ENCODE measurements around the gene GRB10. TPM values are rescaled to one million over a fixed set of nuclear protein-coding genes. Genes with fewer than 3 reads are reported as not detected.
A peak's percentile ranks its signal among the peaks of the same experiment; 100 is the strongest.

The GRB10 gene
- total RNA-seq, 1 experiment from 2014 or later, result 47.9 TPM

DNA sequence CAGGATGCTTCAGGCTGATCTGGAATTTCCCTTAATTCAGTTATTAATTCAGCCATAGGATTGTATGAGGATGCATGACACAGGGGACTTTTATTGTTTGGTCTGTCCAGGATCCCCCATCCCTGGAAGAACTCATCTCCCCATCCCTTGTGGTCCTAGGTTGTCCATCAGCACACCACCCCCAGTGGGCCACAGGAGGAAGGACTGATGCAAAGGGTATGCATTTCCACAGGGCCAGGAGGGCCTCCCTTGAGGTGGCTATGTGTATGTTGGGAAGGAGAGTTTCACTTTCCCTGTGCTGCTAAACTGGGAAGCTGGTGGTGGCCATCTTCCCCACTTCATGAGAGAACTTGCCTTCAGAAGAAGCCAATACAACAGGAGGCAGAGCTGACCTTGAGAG is 44.6 kb upstream of the GRB10 start:
- Histone ChIP-seq H3K79me2 (ENCODE audit: low read depth) (no peaks in the 10 kb centered on the region), H4K20me1 (ENCODE audit: insufficient read depth) (no peaks in the 10 kb centered on the region), H3K27me3 (ENCODE audit: insufficient read depth, low read depth) (no peaks in the 10 kb centered on the region), H2AFZ (no peak overlapping the region), H3K4me1 (replicated peaks; ENCODE audit: insufficient read depth) (peaks cover 54% of the 10 kb centered on the region), H3F3A (ENCODE audit: insufficient read depth, low read depth) (peaks cover 29% of the 10 kb centered on the region), H3K9me3 (ENCODE audit: insufficient read depth, low read depth) (no peaks in the 10 kb centered on the region), H3K27ac (peak overlapping the region; percentile 43), H3K36me3 (ENCODE audit: low read depth) (no peaks in the 10 kb centered on the region), H3K4me2 (peak overlapping the region; percentile 66), H3K4me3 (no peak overlapping the region), H3K9me2 (ENCODE audit: insufficient read depth) (no peaks in the 10 kb centered on the region)
- CTCF ChIA-PET, result no interaction called here
- DNase-seq, result no peak
- intact Hi-C loops (cut with micrococcal nuclease; ENCODE audit: unreplicated experiment), result no loop called here
- no peak for TF ChIP-seq EZH2 (IDR thresholded peaks at IDR 0.05; ENCODE audit: low read depth)
- TF ChIP-seq, protein P1, sequence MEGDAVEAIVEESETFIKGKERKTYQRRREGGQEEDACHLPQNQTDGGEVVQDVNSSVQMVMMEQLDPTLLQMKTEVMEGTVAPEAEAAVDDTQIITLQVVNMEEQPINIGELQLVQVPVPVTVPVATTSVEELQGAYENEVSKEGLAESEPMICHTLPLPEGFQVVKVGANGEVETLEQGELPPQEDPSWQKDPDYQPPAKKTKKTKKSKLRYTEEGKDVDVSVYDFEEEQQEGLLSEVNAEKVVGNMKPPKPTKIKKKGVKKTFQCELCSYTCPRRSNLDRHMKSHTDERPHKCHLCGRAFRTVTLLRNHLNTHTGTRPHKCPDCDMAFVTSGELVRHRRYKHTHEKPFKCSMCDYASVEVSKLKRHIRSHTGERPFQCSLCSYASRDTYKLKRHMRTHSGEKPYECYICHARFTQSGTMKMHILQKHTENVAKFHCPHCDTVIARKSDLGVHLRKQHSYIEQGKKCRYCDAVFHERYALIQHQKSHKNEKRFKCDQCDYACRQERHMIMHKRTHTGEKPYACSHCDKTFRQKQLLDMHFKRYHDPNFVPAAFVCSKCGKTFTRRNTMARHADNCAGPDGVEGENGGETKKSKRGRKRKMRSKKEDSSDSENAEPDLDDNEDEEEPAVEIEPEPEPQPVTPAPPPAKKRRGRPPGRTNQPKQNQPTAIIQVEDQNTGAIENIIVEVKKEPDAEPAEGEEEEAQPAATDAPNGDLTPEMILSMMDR (conservative IDR thresholded peaks at IDR 0.05), result no peak
- POLR2A ChIA-PET (ENCODE audit: unreplicated experiment), result no interaction called here
- no TSS peak for BruUV-seq (replicated peaks)

DNA sequence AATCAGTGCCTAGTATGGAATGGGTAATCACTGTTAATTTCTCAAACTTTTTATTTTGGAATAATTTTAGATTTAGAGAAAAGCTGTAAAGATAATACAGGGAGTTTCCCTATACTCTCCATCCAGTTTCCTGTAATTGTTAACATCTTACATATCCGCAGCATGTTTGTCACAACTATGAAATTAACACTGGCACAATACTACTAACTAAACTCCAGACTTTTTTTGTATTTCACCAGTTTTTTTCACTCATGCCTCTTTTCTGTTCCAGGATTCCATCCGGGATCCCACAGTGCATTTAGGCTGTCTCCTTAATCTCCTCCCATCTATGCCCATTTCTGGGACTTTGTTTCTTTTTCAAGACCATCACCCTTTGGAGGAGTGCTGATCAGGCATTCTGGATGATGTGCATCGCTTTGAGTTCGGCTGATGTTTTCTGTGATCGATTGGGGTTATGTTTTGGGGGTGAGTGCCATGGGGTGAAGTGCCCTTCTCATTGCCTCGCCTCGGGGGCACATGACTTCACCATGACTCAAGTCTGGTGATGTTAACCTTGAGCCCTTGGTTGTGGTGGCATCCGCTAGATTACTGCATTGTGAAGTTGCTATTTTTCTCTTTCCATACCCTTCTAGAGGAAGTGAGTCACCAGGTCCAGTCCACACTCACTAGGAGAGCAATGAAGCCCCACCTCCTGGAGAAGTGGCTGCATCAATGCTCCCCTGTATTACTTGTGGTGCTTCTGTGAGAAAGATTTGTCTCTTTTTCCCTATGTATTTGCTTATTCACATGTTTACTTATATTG is 43.9 kb upstream of the GRB10 start:
- peaks cover 31% of the 10 kb centered on the region for H3F3A ChIP-seq (ENCODE audit: insufficient read depth, low read depth)
- H3K9me2 ChIP-seq (ENCODE audit: insufficient read depth), result no peaks in the 10 kb centered on the region
- peaks cover 54% of the 10 kb centered on the region for H3K4me1 ChIP-seq (replicated peaks; ENCODE audit: insufficient read depth)
- H3K9me3 ChIP-seq (ENCODE audit: insufficient read depth, low read depth), result no peaks in the 10 kb centered on the region
- no peaks in the 10 kb centered on the region for H3K36me3 ChIP-seq (ENCODE audit: low read depth)
- H3K79me2 ChIP-seq (ENCODE audit: low read depth), result no peaks in the 10 kb centered on the region
- intact Hi-C loops (cut with micrococcal nuclease; ENCODE audit: unreplicated experiment), result no loop called here
- H3K27me3 ChIP-seq (ENCODE audit: insufficient read depth, low read depth), result no peaks in the 10 kb centered on the region
- no peaks in the 10 kb centered on the region for H4K20me1 ChIP-seq (ENCODE audit: insufficient read depth)
- BruUV-seq (replicated peaks), result TSS peak; percentile 41
- TF ChIP-seq, protein P1 (conservative IDR thresholded peaks at IDR 0.05), result no peak
- no peak for TF ChIP-seq EZH2 (IDR thresholded peaks at IDR 0.05; ENCODE audit: low read depth)
- peak; percentile 70 to 97 for DNase-seq
- H3K27ac ChIP-seq, result peak overlapping the region; percentile 62
- peak overlapping the region; percentile 66 for H3K4me2 ChIP-seq
- peak overlapping the region; percentile 25; the same call in 1 of the 2 replicates for H3K4me3 ChIP-seq
- CTCF ChIA-PET, result interaction anchor here (0.6 kb wide), 1 partner anchor 10 kb away, joined by 3 read pairs; no protein-coding TSS in a partner anchor
- POLR2A ChIA-PET (ENCODE audit: unreplicated experiment), result no interaction called here
- no peak overlapping the region for H2AFZ ChIP-seq

DNA sequence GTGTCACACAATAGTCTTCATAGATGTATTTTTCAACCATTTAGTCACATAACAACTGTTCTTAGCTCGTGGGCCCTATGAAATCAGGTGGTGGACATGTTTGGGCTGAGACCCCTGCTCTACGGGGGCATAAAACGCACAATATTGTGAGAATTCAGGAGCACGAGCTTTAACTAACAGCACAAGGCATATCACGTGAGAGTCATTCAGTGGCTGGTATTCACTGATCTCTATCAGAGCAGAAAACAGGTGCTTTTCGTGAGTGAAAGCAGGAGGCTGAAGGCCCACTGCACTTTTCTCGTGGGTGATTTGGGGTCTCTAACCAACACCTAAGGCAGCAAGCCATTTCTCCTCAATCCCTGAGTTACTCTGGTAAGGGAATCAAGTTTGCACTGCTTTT is 42.8 kb upstream of the GRB10 start:
- intact Hi-C loops (cut with micrococcal nuclease; ENCODE audit: unreplicated experiment), result no loop called here
- H3K36me3 ChIP-seq (ENCODE audit: low read depth), result no peaks in the 10 kb centered on the region
- peaks cover 62% of the 10 kb centered on the region for H3K4me1 ChIP-seq (replicated peaks; ENCODE audit: insufficient read depth)
- no peak for DNase-seq
- H3K79me2 ChIP-seq (ENCODE audit: low read depth), result no peaks in the 10 kb centered on the region
- H3K9me2 ChIP-seq (ENCODE audit: insufficient read depth), result no peaks in the 10 kb centered on the region
- no peaks in the 10 kb centered on the region for H3K27me3 ChIP-seq (ENCODE audit: insufficient read depth, low read depth)
- no TSS peak for BruUV-seq (replicated peaks)
- no peak overlapping the region for H2AFZ ChIP-seq
- ChIA-PET CTCF (no interaction called here), POLR2A (ENCODE audit: unreplicated experiment) (no interaction called here)
- H4K20me1 ChIP-seq (ENCODE audit: insufficient read depth), result no peaks in the 10 kb centered on the region
- H3K9me3 ChIP-seq (ENCODE audit: insufficient read depth, low read depth), result no peaks in the 10 kb centered on the region
- peak overlapping the region; percentile 66 for H3K4me2 ChIP-seq
- no peak overlapping the region for H3K4me3 ChIP-seq
- H3F3A ChIP-seq (ENCODE audit: insufficient read depth, low read depth), result peaks cover 39% of the 10 kb centered on the region
- TF ChIP-seq, protein P1 (conservative IDR thresholded peaks at IDR 0.05), result no peak
- TF ChIP-seq EZH2 (IDR thresholded peaks at IDR 0.05; ENCODE audit: low read depth), result no peak
- H3K27ac ChIP-seq, result no peak overlapping the region
